ENCODE data around the gene EIF4B.
A peak's percentile ranks its signal among the peaks of the same experiment; 100 is the strongest.
"Not testable (repeated sequence)": the region's sequence is repeated elsewhere in the genome, so short reads cannot be mapped to it uniquely, and the experiment has no call there.

The EIF4B gene

GRCh38 chr12:53007343-53007742 is 1.1 kb downstream of the EIF4B start:
- ChIA-PET POLR2A (ENCODE audit: low non-redundant PET) (no interaction called here), CTCF (interaction anchor here (0.9 kb wide), 1 partner anchor 670 kb away, joined by 6 read pairs; no protein-coding TSS in a partner anchor)
- no peak for DNase-seq (ENCODE audit: low spot score)
- peak overlapping the region; percentile 92; the same call in 1 of the 2 replicates for H3K27ac ChIP-seq
- TF ChIP-seq, protein P1, sequence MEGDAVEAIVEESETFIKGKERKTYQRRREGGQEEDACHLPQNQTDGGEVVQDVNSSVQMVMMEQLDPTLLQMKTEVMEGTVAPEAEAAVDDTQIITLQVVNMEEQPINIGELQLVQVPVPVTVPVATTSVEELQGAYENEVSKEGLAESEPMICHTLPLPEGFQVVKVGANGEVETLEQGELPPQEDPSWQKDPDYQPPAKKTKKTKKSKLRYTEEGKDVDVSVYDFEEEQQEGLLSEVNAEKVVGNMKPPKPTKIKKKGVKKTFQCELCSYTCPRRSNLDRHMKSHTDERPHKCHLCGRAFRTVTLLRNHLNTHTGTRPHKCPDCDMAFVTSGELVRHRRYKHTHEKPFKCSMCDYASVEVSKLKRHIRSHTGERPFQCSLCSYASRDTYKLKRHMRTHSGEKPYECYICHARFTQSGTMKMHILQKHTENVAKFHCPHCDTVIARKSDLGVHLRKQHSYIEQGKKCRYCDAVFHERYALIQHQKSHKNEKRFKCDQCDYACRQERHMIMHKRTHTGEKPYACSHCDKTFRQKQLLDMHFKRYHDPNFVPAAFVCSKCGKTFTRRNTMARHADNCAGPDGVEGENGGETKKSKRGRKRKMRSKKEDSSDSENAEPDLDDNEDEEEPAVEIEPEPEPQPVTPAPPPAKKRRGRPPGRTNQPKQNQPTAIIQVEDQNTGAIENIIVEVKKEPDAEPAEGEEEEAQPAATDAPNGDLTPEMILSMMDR (conservative IDR thresholded peaks at IDR 0.05; ENCODE audit: low read depth) = no peak

DNA sequence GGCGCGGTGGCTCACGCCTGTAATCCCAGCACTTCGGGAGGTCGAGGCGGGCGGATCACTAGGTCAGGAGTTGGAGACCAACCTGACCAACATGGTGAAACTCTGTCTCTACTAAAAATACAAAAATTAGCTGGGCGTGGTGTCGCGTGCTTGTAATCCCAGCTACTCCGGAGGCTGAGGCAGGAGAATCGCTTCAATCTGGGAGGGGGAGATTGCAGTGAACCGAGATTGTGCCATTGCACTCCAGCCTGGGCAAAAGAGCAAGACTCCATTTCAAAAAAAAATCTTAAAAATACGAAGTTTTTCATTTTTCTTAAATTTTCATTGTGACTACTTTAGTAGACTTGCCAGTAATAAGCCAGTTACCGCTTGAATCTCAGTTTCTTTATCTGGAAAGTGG is 2.5 kb downstream of the EIF4B start:
- POLR2A ChIA-PET (ENCODE audit: low non-redundant PET); DNase-seq (ENCODE audit: low spot score); CTCF ChIA-PET: not testable (repeated sequence)
- peak overlapping the region; percentile 44; the same call in 1 of the 2 replicates for H3K27ac ChIP-seq

DNA sequence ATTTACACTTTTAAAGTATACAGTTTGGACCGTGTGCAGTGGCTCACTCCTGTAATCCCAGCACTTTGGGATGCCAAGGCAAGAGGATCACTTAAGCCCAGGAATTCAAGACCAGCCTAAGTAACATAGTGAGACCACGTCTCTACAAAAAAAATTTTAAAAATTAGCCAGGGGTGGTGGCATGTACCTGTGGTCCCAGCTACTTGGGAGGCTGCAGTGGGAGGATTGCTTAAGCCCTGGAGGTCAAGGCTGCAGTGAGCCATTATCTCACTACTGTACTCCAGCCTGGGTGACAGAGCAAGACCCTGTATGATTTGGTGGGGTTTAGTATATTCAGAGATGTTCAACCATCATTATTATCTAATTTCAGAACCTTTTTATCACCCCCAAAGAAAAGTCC is 4.7 kb downstream of the EIF4B start:
- CTCF ChIA-PET = no interaction called here
- POLR2A ChIA-PET (ENCODE audit: low non-redundant PET) = no interaction called here
- peak overlapping the region; percentile 25; the same call in 1 of the 2 replicates for H3K27ac ChIP-seq
- TF ChIP-seq, protein P1 (conservative IDR thresholded peaks at IDR 0.05; ENCODE audit: low read depth) = no peak
- DNase-seq (ENCODE audit: low spot score) = no peak

DNA sequence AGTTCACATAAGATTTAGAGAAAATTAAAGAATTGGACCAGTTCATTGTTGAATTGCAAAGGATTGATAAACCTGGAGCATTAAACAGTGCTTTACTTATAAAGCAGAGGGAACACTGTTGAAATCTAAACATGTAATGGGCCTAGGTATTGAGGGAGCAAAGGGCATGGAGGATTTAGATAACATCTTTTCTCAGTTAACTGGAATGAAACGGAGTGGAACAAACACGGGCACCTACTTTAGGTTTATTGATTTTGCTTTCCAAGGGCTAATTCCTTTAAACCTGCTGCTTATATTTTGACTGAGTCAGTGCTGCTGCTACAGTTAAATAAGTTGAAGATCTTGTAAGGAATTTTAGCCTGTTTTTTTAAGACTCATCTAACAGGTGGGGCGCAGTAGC is 5.6 kb downstream of the EIF4B start:
- POLR2A ChIA-PET (ENCODE audit: low non-redundant PET) = no interaction called here
- DNase-seq (ENCODE audit: low spot score) = no peak
- CTCF ChIA-PET = no interaction called here
- no peak overlapping the region for H3K27ac ChIP-seq
- TF ChIP-seq, protein P1 (conservative IDR thresholded peaks at IDR 0.05; ENCODE audit: low read depth) = no peak

DNA sequence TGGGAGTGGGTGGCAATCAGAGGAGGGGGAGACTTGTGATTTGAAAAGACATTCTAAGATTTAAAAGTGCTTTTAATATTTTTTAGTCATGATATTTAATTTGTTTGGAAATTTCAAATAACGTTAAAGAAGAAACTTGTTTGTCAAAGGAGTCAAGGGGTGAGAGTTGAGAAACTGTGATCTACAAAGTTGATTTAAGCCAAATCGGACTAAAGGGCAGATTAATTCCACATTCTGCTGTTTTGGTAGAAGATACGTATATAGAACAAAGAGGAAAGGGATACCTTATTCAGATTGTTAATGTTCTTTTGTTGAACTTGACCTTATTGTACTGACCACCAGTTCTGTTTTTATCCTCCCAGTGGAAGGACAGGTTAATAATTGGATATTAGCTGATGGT is 6.7 kb downstream of the EIF4B start:
- ChIA-PET POLR2A (ENCODE audit: low non-redundant PET) (no interaction called here), CTCF (interaction anchor here (0.7 kb wide), 1 partner anchor 659 kb away, joined by 4 read pairs; no protein-coding TSS in a partner anchor)
- TF ChIP-seq, protein P1 (conservative IDR thresholded peaks at IDR 0.05; ENCODE audit: low read depth) = no peak
- DNase-seq (ENCODE audit: low spot score) = no peak
- no peak overlapping the region for H3K27ac ChIP-seq

GRCh38 chr12:53014709-53015108 is 8.5 kb downstream of the EIF4B start:
- DNase-seq (ENCODE audit: low spot score) = no peak
- TF ChIP-seq, protein P1 (conservative IDR thresholded peaks at IDR 0.05; ENCODE audit: low read depth) = no peak
- H3K27ac ChIP-seq = no peak overlapping the region
- ChIA-PET CTCF (interaction anchor here (0.5 to 1.1 kb wide), 2 partner anchors 39 to 310 kb away, joined by 3 to 11 read pairs; no protein-coding TSS in a partner anchor), POLR2A (ENCODE audit: low non-redundant PET) (no interaction called here)

DNA sequence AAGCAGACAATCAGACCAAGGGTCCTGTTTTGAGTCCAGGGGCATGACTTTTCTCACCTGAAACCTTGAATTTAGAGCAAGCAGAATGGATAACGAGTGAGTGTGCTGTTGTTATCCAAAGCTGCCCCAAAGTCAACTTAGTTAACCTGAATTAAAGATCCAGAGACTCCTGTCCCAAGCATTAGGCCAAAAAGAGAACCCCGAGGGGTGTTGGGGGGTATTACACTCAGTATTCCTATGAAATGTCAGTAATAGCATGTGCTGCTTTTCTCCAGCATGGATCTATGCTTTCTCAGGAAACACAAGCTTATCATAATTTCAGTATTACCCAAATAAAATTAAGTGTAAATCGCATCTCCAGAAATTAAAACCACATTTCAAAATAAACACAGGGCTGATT is 19.0 kb downstream of the EIF4B start:
- TF ChIP-seq, protein P1 (conservative IDR thresholded peaks at IDR 0.05; ENCODE audit: low read depth) = no peak
- POLR2A ChIA-PET (ENCODE audit: low non-redundant PET) = no interaction called here
- DNase-seq (ENCODE audit: low spot score) = no peak
- CTCF ChIA-PET = interaction anchor here (1.2 kb wide), 1 partner anchor 19 kb away, joined by 5 read pairs; no protein-coding TSS in a partner anchor
- no peak overlapping the region for H3K27ac ChIP-seq

- H3K27ac ChIP-seq; POLR2A ChIA-PET (ENCODE audit: low non-redundant PET); DNase-seq (ENCODE audit: low spot score): not testable (repeated sequence)
- CTCF ChIA-PET = interaction anchor here (1.4 kb wide), 1 partner anchor 39 kb away, joined by 3 read pairs; no protein-coding TSS in a partner anchor
Measured at GRCh38 chr12:53027014-53027413, 20.8 kb downstream of the EIF4B start.

Data from RWPE1 (cell line).